Neural progenitor cell (in vitro differentiated cells): ENCODE results near the gene MAP3K2. TPM values are rescaled to one million over a fixed set of nuclear protein-coding genes. Genes with fewer than 3 reads are reported as not detected.

Experiments used
- DNase-seq: peaks from one replicate; pipeline ENCODE4 v3.0.0-alpha.2; 2016; ENCODE audit warnings: low spot score
- H2AFZ ChIP-seq: fragments of 200-600 bp; sonication (generic); replicated peaks from 2 replicates; pipeline ENCODE4 v1.6.1; 2016; ENCODE audit warnings: antibody characterized with exemption
- H3F3A ChIP-seq: fragments of 200-600 bp; sonication (generic); 2 replicates; pipeline ENCODE4 v1.6.1; 2016; ENCODE audit warnings: antibody characterized with exemption, low read depth
- H3K27ac ChIP-seq: fragments of 200-600 bp; sonication (generic); 2 replicates; pipeline ENCODE4 v1.5.1; 2016; ENCODE audit warnings: mild to moderate bottlenecking
- H3K27me3 ChIP-seq: fragments of 200-600 bp; sonication (generic); 2 replicates; pipeline ENCODE4 v1.6.1; 2016; ENCODE audit warnings: mild to moderate bottlenecking, moderate library complexity
- H3K36me3 ChIP-seq: fragments of 200-600 bp; sonication (generic); 2 replicates; pipeline ENCODE4 v1.5.1; 2016
- H3K4me1 ChIP-seq: fragments of 200-600 bp; sonication (generic); 2 replicates; pipeline ENCODE4 v1.6.1; 2016; ENCODE audit warnings: mixed run types
- H3K4me2 ChIP-seq: fragments of 200-600 bp; sonication (generic); 2 replicates; pipeline ENCODE4 v1.6.1; 2016
- H3K4me3 ChIP-seq: fragments of 200-600 bp; sonication (generic); 2 replicates; pipeline ENCODE4 v1.5.1; 2016
- H3K79me2 ChIP-seq: fragments of 200-600 bp; sonication (generic); 2 replicates; pipeline ENCODE4 v1.6.1; 2016; ENCODE audit warnings: low read depth
- H3K9ac ChIP-seq: fragments of 200-600 bp; sonication (generic); 2 replicates; pipeline ENCODE4 v1.6.1; 2016
- H3K9me3 ChIP-seq: fragments of 200-600 bp; sonication (generic); 2 replicates; pipeline ENCODE4 v1.5.1; 2016; ENCODE audit warnings: low read depth
- H4K20me1 ChIP-seq: fragments of 200-600 bp; sonication (generic); 2 replicates; pipeline ENCODE4 v1.6.1; 2016; ENCODE audit warnings: low read depth
- H3K27ac Mint-ChIP-seq: 3 replicates; pipeline ENCODE4 v1.8.0; 2021; ENCODE audit warnings: mixed read lengths
- H3K27me3 Mint-ChIP-seq: 2 replicates; pipeline ENCODE4 v1.8.0; 2022; ENCODE audit warnings: low read depth, mild to moderate bottlenecking, inconsistent platforms, moderate library complexity, mixed read lengths; ENCODE audit not compliant: insufficient read depth
- H3K36me3 Mint-ChIP-seq: 3 replicates; pipeline ENCODE4 v1.8.0; 2021; ENCODE audit warnings: mixed read lengths
- H3K4me1 Mint-ChIP-seq: 3 replicates; pipeline ENCODE4 v1.8.0; 2021; ENCODE audit warnings: mixed read lengths
- H3K4me3 Mint-ChIP-seq: 3 replicates; pipeline ENCODE4 v1.8.0; 2021; ENCODE audit warnings: mild to moderate bottlenecking, moderate library complexity, mixed read lengths
- H3K9me3 Mint-ChIP-seq: 3 replicates; pipeline ENCODE4 v1.8.0; 2020; ENCODE audit warnings: mixed read lengths
- EZH2 ChIP-seq: fragments of 200-600 bp; sonication (generic); IDR thresholded peaks from 2 replicates; pipeline ENCODE4 v1.6.1; 2017; ENCODE audit warnings: antibody characterized with exemption, mild to moderate bottlenecking, moderate library complexity
- EZH2phosphoT487 ChIP-seq: fragments of 200-600 bp; sonication (generic); IDR thresholded peaks from 2 replicates; pipeline ENCODE4 v1.6.1; 2017; ENCODE audit warnings: antibody characterized with exemption
- total RNA-seq: library from RNA; depleted of rRNA; stranded (reverse); fragments of >200 nt; gene quantifications from 2 replicates; pipeline ENCODE4 v1.2.3, GENCODE V29; 2015; ENCODE audit warnings: low replicate concordance
- TF ChIP-seq, protein P1 (sequence below): fragments of 200-600 bp; sonication (generic); IDR thresholded peaks from 2 replicates; pipeline ENCODE4 v1.5.1; 2017; ENCODE audit warnings: antibody characterized with exemption, mild to moderate bottlenecking

Gene MAP3K2
- total RNA-seq, 1 donor from 2014 or later, result 24.5 TPM

DNA sequence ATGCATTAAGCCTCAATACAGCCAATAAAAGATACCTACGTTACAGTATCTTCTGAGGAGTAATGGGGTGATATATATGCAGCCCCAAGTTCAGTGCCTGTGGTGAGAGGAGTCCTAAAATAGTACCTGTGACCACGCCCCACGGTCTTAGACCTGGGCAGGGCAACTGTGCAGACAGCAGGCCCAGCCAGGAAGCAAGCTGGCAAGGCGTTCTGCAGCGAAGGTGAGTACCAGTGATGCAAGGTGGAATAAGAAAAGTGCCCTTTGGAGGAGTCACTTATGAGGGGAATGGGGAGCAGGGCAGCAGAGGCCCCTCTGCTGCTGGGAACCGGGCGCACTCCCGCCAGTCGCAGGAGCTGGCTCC, 12.7 kb upstream of the MAP3K2 start:
- no peak overlapping the region for H2AFZ ChIP-seq
- DNase-seq, result no peak
- no peak overlapping the region for H3K9ac ChIP-seq

DNA sequence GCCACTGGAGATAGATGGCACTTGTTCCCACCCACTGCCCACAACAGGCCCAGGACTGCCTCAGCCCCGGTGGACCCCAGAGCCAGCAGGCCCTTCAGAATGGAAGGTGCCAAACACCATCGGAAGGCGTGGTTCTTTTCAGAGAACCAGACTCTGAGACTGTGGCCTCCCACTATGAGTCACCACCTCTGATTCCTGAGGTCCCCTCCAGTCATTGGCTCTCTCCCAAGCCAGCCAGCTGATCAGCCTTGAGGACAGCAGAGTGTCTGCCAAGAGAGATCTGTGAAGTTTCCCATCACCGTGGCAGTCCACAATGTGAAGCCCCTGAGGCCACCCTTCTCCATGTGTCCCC, 10.4 kb upstream of the MAP3K2 start:
- no peak overlapping the region for H3K27ac Mint-ChIP-seq
- H3K27me3 Mint-ChIP-seq, result peaks cover 9% of the 10 kb centered on the region
- H3K4me1 Mint-ChIP-seq, result peaks cover 10% of the 10 kb centered on the region
- no peak overlapping the region for H2AFZ ChIP-seq
- H3K9ac ChIP-seq, result no peak overlapping the region
- peaks cover 4% of the 10 kb centered on the region for H3K9me3 Mint-ChIP-seq
- H3K79me2 ChIP-seq, result no peaks in the 10 kb centered on the region
- no peak overlapping the region for H3K27ac ChIP-seq
- DNase-seq, result no peak
- H3F3A ChIP-seq, result no peaks in the 10 kb centered on the region
- no peak overlapping the region for H3K4me2 ChIP-seq
- no peaks in the 10 kb centered on the region for H4K20me1 ChIP-seq
- no peak overlapping the region for H3K4me3 Mint-ChIP-seq
- H3K4me1 ChIP-seq, result no peaks in the 10 kb centered on the region
- no peak overlapping the region for H3K4me3 ChIP-seq
- H3K36me3 Mint-ChIP-seq, result no peaks in the 10 kb centered on the region
- TF ChIP-seq EZH2phosphoT487 (no peak), EZH2 (no peak)
- TF ChIP-seq, protein P1, sequence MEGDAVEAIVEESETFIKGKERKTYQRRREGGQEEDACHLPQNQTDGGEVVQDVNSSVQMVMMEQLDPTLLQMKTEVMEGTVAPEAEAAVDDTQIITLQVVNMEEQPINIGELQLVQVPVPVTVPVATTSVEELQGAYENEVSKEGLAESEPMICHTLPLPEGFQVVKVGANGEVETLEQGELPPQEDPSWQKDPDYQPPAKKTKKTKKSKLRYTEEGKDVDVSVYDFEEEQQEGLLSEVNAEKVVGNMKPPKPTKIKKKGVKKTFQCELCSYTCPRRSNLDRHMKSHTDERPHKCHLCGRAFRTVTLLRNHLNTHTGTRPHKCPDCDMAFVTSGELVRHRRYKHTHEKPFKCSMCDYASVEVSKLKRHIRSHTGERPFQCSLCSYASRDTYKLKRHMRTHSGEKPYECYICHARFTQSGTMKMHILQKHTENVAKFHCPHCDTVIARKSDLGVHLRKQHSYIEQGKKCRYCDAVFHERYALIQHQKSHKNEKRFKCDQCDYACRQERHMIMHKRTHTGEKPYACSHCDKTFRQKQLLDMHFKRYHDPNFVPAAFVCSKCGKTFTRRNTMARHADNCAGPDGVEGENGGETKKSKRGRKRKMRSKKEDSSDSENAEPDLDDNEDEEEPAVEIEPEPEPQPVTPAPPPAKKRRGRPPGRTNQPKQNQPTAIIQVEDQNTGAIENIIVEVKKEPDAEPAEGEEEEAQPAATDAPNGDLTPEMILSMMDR, result no peak
- H3K9me3 ChIP-seq, result no peaks in the 10 kb centered on the region
- H3K36me3 ChIP-seq, result no peaks in the 10 kb centered on the region
- H3K27me3 ChIP-seq, result no peaks in the 10 kb centered on the region

More for the DNA sequence above, 12.7 kb upstream of the MAP3K2 start:
- Histone ChIP-seq H3K27me3 (no peaks in the 10 kb centered on the region), H3F3A (no peaks in the 10 kb centered on the region), H3K4me2 (no peak overlapping the region), H3K4me3 (no peak overlapping the region), H3K79me2 (no peaks in the 10 kb centered on the region), H3K27ac (no peak overlapping the region), H3K36me3 (no peaks in the 10 kb centered on the region), H4K20me1 (no peaks in the 10 kb centered on the region), H3K4me1 (no peaks in the 10 kb centered on the region), H3K9me3 (no peaks in the 10 kb centered on the region)
- no peak for TF ChIP-seq EZH2phosphoT487
- TF ChIP-seq EZH2, result no peak
- TF ChIP-seq, protein P1, result no peak
- H3K27me3 Mint-ChIP-seq, result peaks cover 11% of the 10 kb centered on the region
- peak overlapping the region; percentile 53 for H3K27ac Mint-ChIP-seq
- no peak overlapping the region for H3K4me3 Mint-ChIP-seq
- H3K4me1 Mint-ChIP-seq, result peaks cover 11% of the 10 kb centered on the region
- H3K36me3 Mint-ChIP-seq, result no peaks in the 10 kb centered on the region
- H3K9me3 Mint-ChIP-seq, result no peaks in the 10 kb centered on the region

DNA sequence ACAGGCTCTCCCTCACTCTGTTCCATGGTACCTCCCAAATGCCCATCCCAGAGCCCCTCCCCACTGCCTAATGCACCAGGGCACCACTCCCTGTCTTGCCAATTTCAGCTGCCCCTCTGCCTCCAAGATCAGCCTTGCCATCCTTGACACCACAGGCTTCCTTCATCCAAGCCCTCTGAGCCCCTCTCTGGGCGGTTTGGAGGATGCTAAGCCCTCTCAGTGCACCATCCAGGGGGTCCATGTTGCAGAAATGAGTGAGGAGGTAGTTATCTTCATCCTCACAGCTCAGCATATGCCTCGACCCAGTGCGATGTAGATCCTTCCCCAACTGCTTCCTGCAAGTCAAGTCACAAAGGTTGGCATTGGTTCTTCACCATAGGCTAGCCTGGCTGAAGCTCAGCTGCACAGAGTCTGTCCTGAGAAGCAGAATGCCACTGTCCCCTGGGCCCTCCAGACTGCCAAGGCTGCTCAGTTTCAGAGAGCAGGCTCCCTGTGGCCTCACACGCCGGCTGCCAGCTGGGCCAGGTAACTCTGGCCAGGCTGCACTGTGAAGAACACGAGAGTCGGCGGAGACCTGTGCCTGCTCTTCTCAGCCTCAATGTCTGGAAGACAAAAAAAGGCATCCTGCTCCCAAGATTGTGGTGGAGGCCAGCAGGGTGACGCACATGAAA, 9.9 kb upstream of the MAP3K2 start:
- Histone ChIP-seq H3K4me2 (no peak overlapping the region), H3K79me2 (no peaks in the 10 kb centered on the region), H3K27me3 (no peaks in the 10 kb centered on the region), H4K20me1 (no peaks in the 10 kb centered on the region), H3K9ac (no peak overlapping the region), H3K4me3 (no peak overlapping the region), H3K9me3 (no peaks in the 10 kb centered on the region), H3K36me3 (no peaks in the 10 kb centered on the region), H3F3A (no peaks in the 10 kb centered on the region), H2AFZ (no peak overlapping the region), H3K4me1 (no peaks in the 10 kb centered on the region), H3K27ac (no peak overlapping the region)
- H3K27ac Mint-ChIP-seq, result no peak overlapping the region
- DNase-seq, result no peak
- no peak for TF ChIP-seq EZH2
- TF ChIP-seq, protein P1, result no peak
- no peak for TF ChIP-seq EZH2phosphoT487
- H3K9me3 Mint-ChIP-seq, result peaks cover 6% of the 10 kb centered on the region
- H3K4me3 Mint-ChIP-seq, result no peak overlapping the region
- peaks cover 9% of the 10 kb centered on the region for H3K27me3 Mint-ChIP-seq
- peaks cover 7% of the 10 kb centered on the region for H3K4me1 Mint-ChIP-seq
- H3K36me3 Mint-ChIP-seq, result no peaks in the 10 kb centered on the region
